HFFc6 (cell line): ENCODE results near the gene NET1. TPM values are rescaled to one million over a fixed set of nuclear protein-coding genes. Genes with fewer than 3 reads are reported as not detected.

Experiments
- DNase-seq: peaks from one replicate; pipeline ENCODE4 v3.0.0-alpha.2; 2018
- H3K27ac Mint-ChIP-seq: 2 replicates; pipeline ENCODE4 v1.8.0; 2020; ENCODE audit warnings: mild to moderate bottlenecking, mixed read lengths
- H3K27me3 Mint-ChIP-seq: 2 replicates; pipeline ENCODE4 v1.8.0; 2021; ENCODE audit warnings: mild to moderate bottlenecking, moderate library complexity, mixed read lengths; ENCODE audit not compliant: insufficient read depth
- H3K36me3 Mint-ChIP-seq: 2 replicates; pipeline ENCODE4 v1.8.0; 2021; ENCODE audit warnings: low read depth, mixed read lengths
- H3K4me1 Mint-ChIP-seq: 2 replicates; pipeline ENCODE4 v1.8.0; 2020; ENCODE audit warnings: low read depth, mixed read lengths
- H3K4me3 Mint-ChIP-seq: 2 replicates; pipeline ENCODE4 v1.8.0; 2020; ENCODE audit warnings: mild to moderate bottlenecking, moderate library complexity, mixed read lengths
- H3K9me3 Mint-ChIP-seq: 2 replicates; pipeline ENCODE4 v1.8.0; 2020; ENCODE audit warnings: mild to moderate bottlenecking, mixed read lengths
- CTCF ChIP-seq: fragments of 200-600 bp; sonication (generic); IDR thresholded peaks from 2 replicates; pipeline ENCODE4 v1.5.0; 2021; ENCODE audit warnings: antibody characterized with exemption, mild to moderate bottlenecking
- total RNA-seq, 6 experiments: library from RNA; stranded (reverse); fragmentation: NEBNext Ultra II Directional; extraction: Animal tissue kit (Norgen Biotek cat#: 25700); gene quantifications; 2 replicates in 1 of 6; 3 replicates in 5 of 6; pipeline ENCODE4 v1.2.3, GENCODE V29; 2021

NET1 gene
- total RNA-seq, 6 experiments from 2014 or later = 65.1 to 92.9 (median 86.6) TPM

- TF ChIP-seq CTCF = no peak
- no peak for DNase-seq
- Mint-ChIP-seq H3K27me3 (peaks cover 6% of the 10 kb centered on the region), H3K9me3 (peaks cover 2% of the 10 kb centered on the region), H3K4me1 (no peaks in the 10 kb centered on the region), H3K36me3 (0 out of 2 replicates have a peak, but pooled peaks cover under 1% of the 10 kb centered on the region), H3K27ac (no peak overlapping the region), H3K4me3 (no peak overlapping the region)
These were observed 74.5 kb downstream of the NET1 start for GRCh38 chr10:5486853-5487235.

- Mint-ChIP-seq H3K27ac (no peak overlapping the region), H3K36me3 (peaks cover 10% of the 10 kb centered on the region; the same call in 1 of the 2 replicates), H3K9me3 (peaks cover 14% of the 10 kb centered on the region), H3K27me3 (peaks cover 6% of the 10 kb centered on the region), H3K4me3 (no peak overlapping the region), H3K4me1 (no peaks in the 10 kb centered on the region)
- no peak for TF ChIP-seq CTCF
- no peak for DNase-seq
These were observed 76.2 kb downstream of the NET1 start for GRCh38 chr10:5488272-5489161.

GRCh38 chr10:5490032-5490431 is 77.7 kb downstream of the NET1 start:
- no peak for TF ChIP-seq CTCF
- Mint-ChIP-seq H3K9me3 (peaks cover 14% of the 10 kb centered on the region), H3K4me1 (no peaks in the 10 kb centered on the region), H3K36me3 (peaks cover 10% of the 10 kb centered on the region; the same call in 1 of the 2 replicates), H3K27me3 (peaks cover 6% of the 10 kb centered on the region), H3K27ac (no peak overlapping the region), H3K4me3 (no peak overlapping the region)
- no peak for DNase-seq

- peaks cover 14% of the 10 kb centered on the region for H3K9me3 Mint-ChIP-seq
- DNase-seq = no peak
- H3K36me3 Mint-ChIP-seq = peaks cover 10% of the 10 kb centered on the region; the same call in 1 of the 2 replicates
- peaks cover 6% of the 10 kb centered on the region for H3K27me3 Mint-ChIP-seq
- H3K4me3 Mint-ChIP-seq = no peak overlapping the region
- no peak overlapping the region for H3K27ac Mint-ChIP-seq
- no peaks in the 10 kb centered on the region for H3K4me1 Mint-ChIP-seq
- no peak for TF ChIP-seq CTCF
These were observed 78.5 kb downstream of the NET1 start for GRCh38 chr10:5490698-5491464.

GRCh38 chr10:5491477-5491876 is 79.1 kb downstream of the NET1 start:
- H3K36me3 Mint-ChIP-seq = peaks cover 10% of the 10 kb centered on the region; the same call in 1 of the 2 replicates
- no peak for TF ChIP-seq CTCF
- H3K27me3 Mint-ChIP-seq = peaks cover 6% of the 10 kb centered on the region
- no peaks in the 10 kb centered on the region for H3K4me1 Mint-ChIP-seq
- H3K4me3 Mint-ChIP-seq = no peak overlapping the region
- no peak overlapping the region for H3K27ac Mint-ChIP-seq
- DNase-seq = no peak
- peaks cover 14% of the 10 kb centered on the region for H3K9me3 Mint-ChIP-seq
